GM13977 (cell line): Measurements from ENCODE around the gene TCTN2.
A peak's percentile ranks its signal among the peaks of the same experiment; 100 is the strongest.

Source experiments
- DNase-seq: peaks from one replicate; pipeline ENCODE4 v3.0.0; 2012; ENCODE audit warnings: low spot score
- in situ Hi-C: fragments of 300-500 bp; cut with MboI; formaldehyde crosslinking; loops from one replicate; pipeline ENCODE4 v1.12.0; 2022; ENCODE audit warnings: low sequenced_read_pairs, low pct_unique_long_range_greater_than_20kb, mixed read lengths, inconsistent platforms; ENCODE audit not compliant: unreplicated experiment
- TF ChIP-seq, protein P1 (sequence below): IDR thresholded peaks from 2 replicates; pipeline ENCODE4 v1.5.1; 2012; ENCODE audit warnings: mild to moderate bottlenecking, control low read depth; ENCODE audit not compliant: insufficient read depth; ENCODE audit errors: extremely low read depth, missing control alignments

TCTN2 gene

DNA sequence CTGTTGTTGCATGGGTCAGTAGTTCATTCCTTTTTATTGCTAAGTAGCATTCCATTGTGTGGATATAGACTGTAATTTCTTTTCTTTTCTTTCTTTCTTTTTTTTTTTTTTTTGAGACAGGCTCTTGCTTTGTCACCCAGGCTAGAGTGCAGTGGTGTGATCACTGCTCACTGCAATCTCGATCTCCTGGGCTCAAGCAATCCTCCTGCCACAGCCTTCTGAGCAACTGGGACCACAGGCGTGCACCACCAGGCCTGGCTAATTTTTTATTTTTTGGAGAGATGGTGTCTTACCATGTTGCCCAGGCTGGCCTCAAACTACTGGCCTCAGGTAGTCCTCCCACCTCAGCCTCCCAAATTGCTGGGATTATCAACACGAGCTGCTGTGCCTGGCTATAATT lies 46.4 kb downstream of the TCTN2 start:
- no peak for DNase-seq
- in situ Hi-C loops, result no loop called here
- TF ChIP-seq, protein P1, sequence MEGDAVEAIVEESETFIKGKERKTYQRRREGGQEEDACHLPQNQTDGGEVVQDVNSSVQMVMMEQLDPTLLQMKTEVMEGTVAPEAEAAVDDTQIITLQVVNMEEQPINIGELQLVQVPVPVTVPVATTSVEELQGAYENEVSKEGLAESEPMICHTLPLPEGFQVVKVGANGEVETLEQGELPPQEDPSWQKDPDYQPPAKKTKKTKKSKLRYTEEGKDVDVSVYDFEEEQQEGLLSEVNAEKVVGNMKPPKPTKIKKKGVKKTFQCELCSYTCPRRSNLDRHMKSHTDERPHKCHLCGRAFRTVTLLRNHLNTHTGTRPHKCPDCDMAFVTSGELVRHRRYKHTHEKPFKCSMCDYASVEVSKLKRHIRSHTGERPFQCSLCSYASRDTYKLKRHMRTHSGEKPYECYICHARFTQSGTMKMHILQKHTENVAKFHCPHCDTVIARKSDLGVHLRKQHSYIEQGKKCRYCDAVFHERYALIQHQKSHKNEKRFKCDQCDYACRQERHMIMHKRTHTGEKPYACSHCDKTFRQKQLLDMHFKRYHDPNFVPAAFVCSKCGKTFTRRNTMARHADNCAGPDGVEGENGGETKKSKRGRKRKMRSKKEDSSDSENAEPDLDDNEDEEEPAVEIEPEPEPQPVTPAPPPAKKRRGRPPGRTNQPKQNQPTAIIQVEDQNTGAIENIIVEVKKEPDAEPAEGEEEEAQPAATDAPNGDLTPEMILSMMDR, result no peak

DNA sequence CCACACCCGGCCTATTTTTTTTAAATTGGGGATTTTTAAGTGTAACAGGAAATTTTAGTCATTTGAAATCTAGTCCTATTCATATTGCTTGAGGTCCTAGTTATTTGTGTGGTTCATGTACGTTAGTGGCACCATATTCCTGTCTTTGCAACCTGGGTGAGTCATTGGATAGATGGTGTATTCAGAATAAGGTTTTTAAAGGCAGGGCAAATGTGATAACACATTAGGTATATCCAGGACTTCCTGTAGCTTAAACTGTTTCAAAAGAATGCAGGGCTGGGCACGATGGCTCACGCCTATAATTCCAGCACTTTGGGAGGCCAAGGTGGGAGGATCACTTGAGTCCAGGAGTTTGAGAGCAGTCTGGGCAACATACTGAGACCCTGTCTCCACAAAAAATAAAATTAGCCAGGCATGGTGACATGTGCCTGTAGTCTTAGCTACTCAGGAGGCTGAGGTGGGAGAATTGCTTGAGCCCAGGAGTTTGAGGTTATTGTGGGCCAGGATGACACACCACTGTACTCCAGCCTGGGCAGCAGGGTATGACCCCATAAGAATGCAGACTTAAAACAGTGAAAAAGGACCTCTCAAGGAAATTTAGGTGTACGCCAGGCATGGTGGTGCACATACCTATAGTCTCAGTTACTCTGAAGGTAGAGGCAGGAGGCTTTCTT lies 49.4 kb downstream of the TCTN2 start:
- in situ Hi-C loops, result no loop called here
- TF ChIP-seq, protein P1, result no peak
- DNase-seq, result no peak

DNA sequence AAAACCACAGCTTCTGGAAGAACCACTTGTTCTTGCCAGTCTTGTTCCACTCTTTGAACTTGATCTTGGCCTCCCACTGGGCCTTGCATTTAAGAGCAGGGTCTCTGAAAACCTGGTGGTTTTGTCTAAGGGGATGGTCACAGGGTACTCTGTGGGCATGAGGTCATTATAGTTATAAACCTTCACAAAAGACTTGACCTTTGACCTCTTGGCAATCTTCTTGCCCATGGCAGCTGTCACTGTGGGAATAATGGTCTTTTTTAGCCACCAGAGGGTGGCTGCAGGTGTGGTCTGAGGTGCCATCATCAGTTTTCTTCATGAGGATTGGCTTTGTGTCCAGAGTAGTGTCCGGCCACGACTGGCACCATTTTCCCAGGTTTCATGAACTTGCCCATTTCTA lies 50.3 kb downstream of the TCTN2 start:
- DNase-seq, result no peak
- TF ChIP-seq, protein P1, result no peak
- in situ Hi-C loops, result no loop called here

DNA sequence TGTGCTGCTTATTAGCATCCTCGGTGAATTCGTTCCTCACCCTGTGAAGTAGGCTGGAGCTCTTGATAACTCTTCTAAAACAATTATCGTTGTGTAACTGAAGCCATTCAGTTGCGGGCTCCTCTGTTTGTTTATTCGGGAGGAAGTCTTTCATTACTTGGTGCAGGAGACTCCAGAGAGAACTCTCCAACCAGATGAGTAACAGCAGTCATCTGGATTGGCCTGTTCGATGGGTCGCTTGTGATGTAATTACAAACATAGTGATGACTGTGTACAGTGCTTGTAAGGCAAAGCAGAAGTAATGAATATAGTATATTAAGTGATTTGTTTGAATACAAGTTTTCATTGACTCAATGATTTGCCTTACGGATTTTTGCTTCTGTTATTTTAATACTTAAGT lies 52.1 kb downstream of the TCTN2 start:
- TF ChIP-seq, protein P1, result no peak
- DNase-seq, result no peak
- in situ Hi-C loops, result no loop called here

DNA sequence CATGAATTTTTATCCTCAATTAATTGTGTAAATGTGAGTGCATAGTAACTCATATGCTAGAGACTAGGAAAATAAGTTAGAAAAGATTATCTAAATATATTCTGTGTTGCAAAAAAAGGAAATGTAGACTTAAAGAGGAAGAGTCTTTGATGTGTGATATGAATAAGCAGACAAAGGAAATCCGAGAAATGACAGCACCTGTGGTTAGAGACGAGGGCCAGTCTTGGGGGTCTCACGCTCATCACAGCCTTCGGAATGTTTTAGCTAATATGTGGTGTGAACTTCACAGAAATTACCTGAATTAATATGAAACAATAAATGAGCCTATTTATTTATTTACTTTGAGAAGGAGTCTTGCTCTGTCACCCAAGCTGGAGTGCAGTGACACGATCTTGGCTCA lies 52.9 kb downstream of the TCTN2 start:
- DNase-seq, result peak; percentile 34
- TF ChIP-seq, protein P1, result no peak
- in situ Hi-C loops, result no loop called here

DNA sequence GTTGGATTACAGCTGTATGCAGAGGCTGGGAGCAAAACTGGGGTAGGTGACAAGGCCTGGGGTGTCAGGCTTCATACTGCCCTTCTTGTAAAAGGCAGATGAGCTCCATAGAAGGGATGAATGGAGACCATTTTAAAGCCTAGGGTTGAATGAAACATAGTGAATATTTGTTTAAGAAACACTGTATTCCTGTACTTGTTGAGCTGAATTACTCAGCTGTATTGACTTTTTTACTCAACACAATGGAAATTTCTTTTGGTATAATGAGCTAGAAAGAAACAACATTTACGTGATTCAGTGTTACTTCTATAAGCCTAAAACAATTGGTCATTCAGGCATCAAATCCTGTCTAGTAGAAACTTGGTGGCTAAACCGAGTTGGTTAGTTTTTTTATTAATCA lies 55.3 kb downstream of the TCTN2 start:
- in situ Hi-C loops, result no loop called here
- TF ChIP-seq, protein P1, result no peak
- DNase-seq, result no peak
